ENCODE data around the gene OR4K2. TPM values are rescaled to one million over a fixed set of nuclear protein-coding genes. Genes with fewer than 3 reads are reported as not detected.
"Not testable (repeated sequence)": the region's sequence is repeated elsewhere in the genome, so short reads cannot be mapped to it uniquely, and the experiment has no call there.

Gene OR4K2, protein sequence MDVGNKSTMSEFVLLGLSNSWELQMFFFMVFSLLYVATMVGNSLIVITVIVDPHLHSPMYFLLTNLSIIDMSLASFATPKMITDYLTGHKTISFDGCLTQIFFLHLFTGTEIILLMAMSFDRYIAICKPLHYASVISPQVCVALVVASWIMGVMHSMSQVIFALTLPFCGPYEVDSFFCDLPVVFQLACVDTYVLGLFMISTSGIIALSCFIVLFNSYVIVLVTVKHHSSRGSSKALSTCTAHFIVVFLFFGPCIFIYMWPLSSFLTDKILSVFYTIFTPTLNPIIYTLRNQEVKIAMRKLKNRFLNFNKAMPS
- total RNA-seq (not detected), polyA plus RNA-seq (not detected)

DNA sequence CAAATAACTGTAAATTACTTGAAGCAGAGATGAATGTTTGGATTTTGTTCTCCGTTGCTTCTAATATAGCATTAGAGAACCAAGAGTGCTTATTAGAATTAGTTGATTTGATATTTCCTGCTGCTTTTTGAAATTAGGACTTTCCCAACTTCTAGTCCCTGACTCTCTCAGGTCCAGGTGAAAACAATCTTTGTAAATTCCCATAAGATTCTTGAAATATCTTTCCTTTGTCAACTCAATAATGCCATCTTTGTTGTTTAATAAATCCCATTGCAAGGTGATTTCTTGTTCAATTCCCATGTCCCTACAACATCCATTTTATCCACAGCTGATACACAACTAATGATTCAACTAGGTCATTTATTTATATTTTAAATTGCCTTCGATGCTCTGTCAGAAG, at the start of gene OR4K2:
Gene OR4K2 (plus strand): TSS at position 301 of the 400 bp plus-strand sequence. CDS start 1,126 bp downstream, outside the sequence.
- ATAC-seq (ENCODE audit: low read depth in 2 of 2) (no peak), DNase-seq (no peak)
- Mint-ChIP-seq H3K36me3 (no peaks in the 10 kb centered on the region), H3K27me3 (no peaks in the 10 kb centered on the region), H3K9me3 (no peaks in the 10 kb centered on the region), H3K27ac (no peak within 1 kb of the TSS), H3K4me3 (no peak within 1 kb of the TSS), H3K4me1 (peaks cover 0 to 2% (median 0%) of the 10 kb centered on the region in 4 donors)
- peaks cover 0 to 2% of the 10 kb centered on the region in 2 experiments for H3K9me3 ChIP-seq (ENCODE audit: control insufficient read depth in 2 of 2, low read length in 2 of 2)
- H3K4me1 ChIP-seq (ENCODE audit: control insufficient read depth, insufficient read depth, low read length, poor library complexity, severe bottlenecking): no peaks in the 10 kb centered on the region
- no peaks in the 10 kb centered on the region for H3K36me3 ChIP-seq (ENCODE audit: control insufficient read depth, insufficient read depth, low read length)
- no peak within 1 kb of the TSS for H3K4me3 ChIP-seq (ENCODE audit: low read depth, low read length)
- H3K27ac ChIP-seq (ENCODE audit: insufficient read depth, low read length, poor library complexity, severe bottlenecking): no peak within 1 kb of the TSS
- H3K27me3 ChIP-seq (ENCODE audit: control insufficient read depth, insufficient read depth, low read length): no peaks in the 10 kb centered on the region

DNA sequence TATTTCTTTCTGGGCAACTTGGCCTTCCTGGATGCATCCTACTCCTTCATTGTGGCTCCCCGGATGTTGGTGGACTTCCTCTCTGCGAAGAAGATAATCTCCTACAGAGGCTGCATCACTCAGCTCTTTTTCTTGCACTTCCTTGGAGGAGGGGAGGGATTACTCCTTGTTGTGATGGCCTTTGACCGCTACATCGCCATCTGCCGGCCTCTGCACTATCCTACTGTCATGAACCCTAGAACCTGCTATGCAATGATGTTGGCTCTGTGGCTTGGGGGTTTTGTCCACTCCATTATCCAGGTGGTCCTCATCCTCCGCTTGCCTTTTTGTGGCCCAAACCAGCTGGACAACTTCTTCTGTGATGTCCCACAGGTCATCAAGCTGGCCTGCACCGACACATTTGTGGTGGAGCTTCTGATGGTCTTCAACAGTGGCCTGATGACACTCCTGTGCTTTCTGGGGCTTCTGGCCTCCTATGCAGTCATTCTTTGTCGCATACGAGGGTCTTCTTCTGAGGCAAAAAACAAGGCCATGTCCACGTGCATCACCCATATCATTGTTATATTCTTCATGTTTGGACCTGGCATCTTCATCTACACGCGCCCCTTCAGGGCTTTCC, 47.2 kb upstream of the OR4K2 start:
- not testable (repeated sequence) for DNase-seq; H3K27ac ChIP-seq (ENCODE audit: insufficient read depth, low read length, poor library complexity, severe bottlenecking); H3K36me3 ChIP-seq (ENCODE audit: control insufficient read depth, insufficient read depth, low read length); H3K9me3 Mint-ChIP-seq; H3K36me3 Mint-ChIP-seq; H3K27me3 ChIP-seq (ENCODE audit: control insufficient read depth, insufficient read depth, low read length); H3K27ac Mint-ChIP-seq; H3K4me3 ChIP-seq (ENCODE audit: low read depth, low read length); H3K9me3 ChIP-seq (ENCODE audit: control insufficient read depth in 2 of 2, low read length in 2 of 2); H3K4me1 Mint-ChIP-seq; H3K27me3 Mint-ChIP-seq; H3K4me3 Mint-ChIP-seq; ATAC-seq (ENCODE audit: low read depth in 2 of 2); H3K4me1 ChIP-seq (ENCODE audit: control insufficient read depth, insufficient read depth, low read length, poor library complexity, severe bottlenecking)

DNA sequence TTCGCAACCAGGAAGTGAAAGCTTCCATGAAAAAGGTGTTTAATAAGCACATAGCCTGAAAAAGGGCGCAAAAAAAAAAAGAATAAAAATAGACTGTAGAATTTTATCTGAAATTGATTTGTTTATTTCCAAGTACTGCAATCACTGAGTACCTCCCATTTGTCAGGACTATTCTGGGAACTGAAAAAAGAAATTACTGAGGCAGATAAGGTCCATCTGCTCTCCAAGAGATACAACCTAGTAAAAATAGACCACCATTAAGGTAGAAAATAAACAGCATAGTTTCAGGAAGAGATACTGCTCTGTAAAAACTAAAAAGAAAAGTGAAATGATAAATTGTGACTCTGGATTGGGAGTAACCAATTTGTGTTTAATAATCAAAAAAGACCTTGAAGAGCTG, 46.6 kb upstream of the OR4K2 start:
- H3K27ac ChIP-seq (ENCODE audit: insufficient read depth, low read length, poor library complexity, severe bottlenecking): no peak overlapping the region
- H3K4me3 Mint-ChIP-seq: no peak overlapping the region
- H3K27ac Mint-ChIP-seq: no peak overlapping the region

DNA sequence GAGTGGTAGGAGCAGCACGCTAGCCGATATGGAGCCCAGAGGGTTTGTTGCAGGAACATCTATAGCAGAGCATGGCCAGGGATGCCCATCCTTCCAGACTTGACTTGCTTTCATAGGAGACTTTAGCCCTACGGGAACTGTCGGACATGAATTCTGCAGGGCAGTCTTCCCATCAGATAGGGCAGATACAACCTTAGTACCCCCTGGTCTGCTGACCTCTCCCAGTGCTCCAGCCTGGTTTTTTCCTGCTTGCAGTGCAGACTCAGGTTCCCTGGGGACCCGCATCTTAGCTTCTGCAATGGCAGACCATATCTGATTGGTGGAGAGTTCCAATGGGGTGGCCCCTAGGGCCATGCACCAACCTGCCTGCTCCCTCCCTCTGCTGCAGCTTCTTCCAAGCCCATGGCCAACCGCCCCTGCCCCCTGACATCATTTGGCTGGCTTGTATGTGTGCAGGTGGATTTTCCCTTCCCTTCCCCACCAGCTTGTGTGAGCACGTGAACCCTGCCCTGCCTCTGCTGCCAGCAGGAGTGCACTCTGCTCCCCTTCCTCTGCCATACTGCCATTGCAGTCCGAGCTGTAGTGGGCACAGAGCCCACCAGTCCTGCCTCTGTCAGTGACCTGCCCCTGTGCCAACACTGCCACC, 40.6 kb upstream of the OR4K2 start:
- not testable (repeated sequence) for H3K4me1 Mint-ChIP-seq, H3K36me3 Mint-ChIP-seq
- peaks cover 0 to 17% (median 4%) of the 10 kb centered on the region in 7 donors for H3K9me3 Mint-ChIP-seq

More for the DNA sequence above, 46.6 kb upstream of the OR4K2 start:
- Histone ChIP-seq H3K36me3 (ENCODE audit: control insufficient read depth, insufficient read depth, low read length) (no peaks in the 10 kb centered on the region), H3K4me1 (ENCODE audit: control insufficient read depth, insufficient read depth, low read length, poor library complexity, severe bottlenecking) (no peaks in the 10 kb centered on the region), H3K27me3 (ENCODE audit: control insufficient read depth, insufficient read depth, low read length) (no peaks in the 10 kb centered on the region), H3K9me3 (ENCODE audit: control insufficient read depth in 2 of 2, low read length in 2 of 2) (no peaks in the 10 kb centered on the region), H3K4me3 (ENCODE audit: low read depth, low read length) (no peak overlapping the region)
- peaks cover 0 to 15% (median 4%) of the 10 kb centered on the region in 7 donors for H3K9me3 Mint-ChIP-seq
- DNase-seq (no peak), ATAC-seq (ENCODE audit: low read depth in 2 of 2) (no peak)
- H3K27me3 Mint-ChIP-seq: no peaks in the 10 kb centered on the region
- H3K4me1 Mint-ChIP-seq: no peaks in the 10 kb centered on the region
- H3K36me3 Mint-ChIP-seq: no peaks in the 10 kb centered on the region

DNA sequence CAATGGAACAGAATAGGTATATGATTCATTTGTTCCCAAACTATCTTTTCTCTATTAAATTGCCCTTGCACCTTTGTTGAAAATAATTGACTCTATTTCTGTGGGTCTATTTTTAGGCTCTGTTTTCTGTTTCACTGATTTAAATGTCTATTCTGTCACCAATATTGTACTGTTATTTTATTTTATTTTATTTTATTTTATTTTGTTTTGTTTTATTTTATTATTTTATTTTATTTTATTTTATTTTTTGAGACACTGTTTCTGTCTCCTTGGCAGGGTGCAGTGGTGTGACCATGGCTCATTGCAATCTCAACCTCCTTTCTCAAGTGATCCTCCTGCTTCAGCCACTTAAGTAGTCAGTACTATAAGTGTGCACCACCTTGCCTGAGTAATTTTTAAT, 36.5 kb upstream of the OR4K2 start:
- no peaks in the 10 kb centered on the region for H3K27me3 Mint-ChIP-seq
- Histone ChIP-seq H3K4me3 (ENCODE audit: low read depth, low read length) (no peak overlapping the region), H3K36me3 (ENCODE audit: control insufficient read depth, insufficient read depth, low read length) (no peaks in the 10 kb centered on the region), H3K9me3 (ENCODE audit: control insufficient read depth in 2 of 2, low read length in 2 of 2) (no peaks in the 10 kb centered on the region), H3K27me3 (ENCODE audit: control insufficient read depth, insufficient read depth, low read length) (no peaks in the 10 kb centered on the region), H3K27ac (ENCODE audit: insufficient read depth, low read length, poor library complexity, severe bottlenecking) (no peak overlapping the region), H3K4me1 (ENCODE audit: control insufficient read depth, insufficient read depth, low read length, poor library complexity, severe bottlenecking) (no peaks in the 10 kb centered on the region)
- H3K9me3 Mint-ChIP-seq: peaks cover 0 to 2% (median 0%) of the 10 kb centered on the region in 7 donors
- DNase-seq (no peak), ATAC-seq (ENCODE audit: low read depth in 2 of 2) (no peak)
- H3K4me1 Mint-ChIP-seq: no peaks in the 10 kb centered on the region
- no peak overlapping the region for H3K27ac Mint-ChIP-seq
- no peaks in the 10 kb centered on the region for H3K36me3 Mint-ChIP-seq
- no peak overlapping the region for H3K4me3 Mint-ChIP-seq

More for the DNA sequence above, 40.6 kb upstream of the OR4K2 start:
- not testable (repeated sequence) for H3K27me3 Mint-ChIP-seq; H3K27ac Mint-ChIP-seq; H3K4me1 ChIP-seq (ENCODE audit: control insufficient read depth, insufficient read depth, low read length, poor library complexity, severe bottlenecking); ATAC-seq (ENCODE audit: low read depth in 2 of 2); H3K9me3 ChIP-seq (ENCODE audit: control insufficient read depth in 2 of 2, low read length in 2 of 2); H3K4me3 Mint-ChIP-seq; H3K27ac ChIP-seq (ENCODE audit: insufficient read depth, low read length, poor library complexity, severe bottlenecking); DNase-seq; H3K4me3 ChIP-seq (ENCODE audit: low read depth, low read length); H3K27me3 ChIP-seq (ENCODE audit: control insufficient read depth, insufficient read depth, low read length); H3K36me3 ChIP-seq (ENCODE audit: control insufficient read depth, insufficient read depth, low read length)

DNA sequence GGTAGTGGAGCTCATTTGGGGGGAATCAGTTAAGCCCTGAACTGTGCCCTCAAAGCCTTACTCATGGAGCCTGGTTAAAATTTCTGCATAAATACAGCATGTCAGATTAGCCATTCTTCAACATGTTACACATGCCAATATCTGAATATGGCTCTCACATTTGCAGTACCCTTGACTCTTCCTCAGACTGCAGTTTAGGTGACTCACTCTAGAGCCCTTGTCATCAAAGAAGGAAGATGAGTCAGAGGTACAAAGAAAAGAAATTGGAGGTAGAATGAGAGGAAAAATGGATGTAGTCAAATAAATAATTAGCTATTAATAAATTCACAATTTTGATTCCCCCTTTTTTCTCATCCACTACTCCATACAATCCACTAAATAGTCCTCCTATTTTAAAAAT, 23.6 kb upstream of the OR4K2 start:
- Histone ChIP-seq H3K27ac (ENCODE audit: insufficient read depth, low read length, poor library complexity, severe bottlenecking) (no peak overlapping the region), H3K36me3 (ENCODE audit: control insufficient read depth, insufficient read depth, low read length) (no peaks in the 10 kb centered on the region), H3K4me3 (ENCODE audit: low read depth, low read length) (no peak overlapping the region), H3K27me3 (ENCODE audit: control insufficient read depth, insufficient read depth, low read length) (no peaks in the 10 kb centered on the region), H3K4me1 (ENCODE audit: control insufficient read depth, insufficient read depth, low read length, poor library complexity, severe bottlenecking) (no peaks in the 10 kb centered on the region), H3K9me3 (ENCODE audit: control insufficient read depth in 2 of 2, low read length in 2 of 2) (no peaks in the 10 kb centered on the region)
- peaks cover 4% of the 10 kb centered on the region for H3K27me3 Mint-ChIP-seq
- DNase-seq (no peak), ATAC-seq (ENCODE audit: low read depth in 2 of 2) (no peak)
- H3K36me3 Mint-ChIP-seq: no peaks in the 10 kb centered on the region
- H3K4me3 Mint-ChIP-seq: no peak overlapping the region
- no peak overlapping the region for H3K27ac Mint-ChIP-seq
- H3K4me1 Mint-ChIP-seq: no peaks in the 10 kb centered on the region
- H3K9me3 Mint-ChIP-seq: peaks cover 0 to 25% (median 3%) of the 10 kb centered on the region in 7 donors

DNA sequence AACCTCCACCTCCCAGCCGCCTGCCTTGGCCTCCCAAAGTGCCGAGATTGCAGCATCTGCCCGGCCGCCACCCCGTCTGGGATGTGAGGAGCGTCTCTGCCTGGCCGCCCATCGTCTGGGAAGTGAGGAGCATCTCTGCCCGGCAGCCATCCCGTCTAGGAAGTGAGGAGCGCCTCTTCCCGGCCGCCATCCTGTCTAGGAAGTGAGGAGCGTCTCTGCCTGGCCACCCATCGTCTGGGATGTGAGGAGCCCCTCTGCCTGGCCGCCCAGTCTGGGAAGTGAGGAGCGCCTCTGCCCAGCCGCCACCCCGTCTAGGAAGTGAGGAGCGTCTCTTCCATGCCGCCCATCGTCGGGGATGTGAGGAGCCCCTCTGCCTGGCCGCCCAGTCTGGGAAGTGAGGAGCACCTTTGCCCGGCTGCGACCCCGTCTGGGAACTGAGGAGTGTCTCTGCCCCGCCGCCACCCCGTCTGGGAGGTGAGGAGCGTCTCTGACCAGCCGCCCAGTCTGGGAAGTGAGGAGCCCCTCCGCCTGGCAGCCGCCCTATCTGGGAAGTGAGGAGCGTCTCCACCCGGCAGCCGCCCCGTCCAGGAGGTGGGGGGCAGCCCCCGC, 8.8 kb upstream of the OR4K2 start:
- not testable (repeated sequence) for H3K36me3 Mint-ChIP-seq; H3K4me3 Mint-ChIP-seq; H3K36me3 ChIP-seq (ENCODE audit: control insufficient read depth, insufficient read depth, low read length); DNase-seq; H3K27me3 Mint-ChIP-seq; H3K9me3 Mint-ChIP-seq; H3K27ac Mint-ChIP-seq; H3K4me3 ChIP-seq (ENCODE audit: low read depth, low read length); H3K27me3 ChIP-seq (ENCODE audit: control insufficient read depth, insufficient read depth, low read length); H3K9me3 ChIP-seq (ENCODE audit: control insufficient read depth in 2 of 2, low read length in 2 of 2); H3K4me1 Mint-ChIP-seq; H3K27ac ChIP-seq (ENCODE audit: insufficient read depth, low read length, poor library complexity, severe bottlenecking); ATAC-seq (ENCODE audit: low read depth in 2 of 2); H3K4me1 ChIP-seq (ENCODE audit: control insufficient read depth, insufficient read depth, low read length, poor library complexity, severe bottlenecking)

Measured in CD4-positive, CD25-positive, alpha-beta regulatory T cell (primary cell).